ENCODE measurements around the gene NHLRC4. TPM values are rescaled to one million over a fixed set of nuclear protein-coding genes. Genes with fewer than 3 reads are reported as not detected.

The NHLRC4 gene
- total RNA-seq, 3 donors from 2014 or later, result 0.13 to 0.18 (median 0.16) TPM

Other genes starting within 250 kb of the NHLRC4 start
- 10 to 100 TPM; 34.1 to 40.4 (median 35.4) TPM for gene AXIN1, start 214.3 kb upstream of the NHLRC4 start, total RNA-seq
- 100 to 1,000 TPM; 124 to 136 (median 128) TPM for gene MRPL28, start 196.5 kb upstream of the NHLRC4 start, total RNA-seq
- 10 to 100 TPM; 33.4 to 39.1 (median 34.0) TPM for gene PGAP6, start 185.0 kb upstream of the NHLRC4 start, total RNA-seq
- 10 to 100 TPM; 46.1 to 78.9 (median 52.7) TPM for gene NME4, start 169.8 kb upstream of the NHLRC4 start, total RNA-seq
- 10 to 100 TPM; 16.9 to 19.1 (median 17.8) TPM for gene DECR2, start 165.1 kb upstream of the NHLRC4 start, total RNA-seq
- gene RAB11FIP3, start 141.4 kb upstream of the NHLRC4 start, total RNA-seq, result 10 to 100 TPM; 28.2 to 31.3 (median 28.8) TPM
- 100 to 1,000 TPM; 134 to 164 (median 153) TPM for gene CAPN15, start 39.3 kb upstream of the NHLRC4 start, total RNA-seq
- under 1 TPM; 0.08 to 0.11 (median 0.10) TPM for gene PRR35, start 6.6 kb upstream of the NHLRC4 start, total RNA-seq
- 10 to 100 TPM; 45.0 to 47.8 (median 46.1) TPM for gene PIGQ, start 3.0 kb downstream of the NHLRC4 start, total RNA-seq
- gene RAB40C, start 23.1 kb downstream of the NHLRC4 start, total RNA-seq, result 10 to 100 TPM; 13.4 to 15.7 (median 14.6) TPM
- gene WFIKKN1, start 64.0 kb downstream of the NHLRC4 start, total RNA-seq, result under 1 TPM; 0.40 to 0.71 (median 0.49) TPM
- 100 to 1,000 TPM; 132 to 174 (median 159) TPM for gene METTL26, start 69.3 kb downstream of the NHLRC4 start, total RNA-seq
- gene MCRIP2, start 74.8 kb downstream of the NHLRC4 start, total RNA-seq, result 100 to 1,000 TPM in 1 of 3 donors, 10 to 100 TPM in 2; 83.1 to 104 (median 88.2) TPM
- gene WDR90, start 82.4 kb downstream of the NHLRC4 start, total RNA-seq, result 100 to 1,000 TPM in 1 of 3 donors, 10 to 100 TPM in 2; 81.0 to 104 (median 87.8) TPM
- 100 to 1,000 TPM; 212 to 215 (median 212) TPM for gene RHOT2, start 101.1 kb downstream of the NHLRC4 start, total RNA-seq
- gene RHBDL1, start 108.7 kb downstream of the NHLRC4 start, total RNA-seq, result under 1 TPM; 0.52 to 0.71 (median 0.53) TPM
- gene STUB1, start 113.4 kb downstream of the NHLRC4 start, total RNA-seq, result 100 to 1,000 TPM; 117 to 136 (median 127) TPM
- 10 to 100 TPM; 77.0 to 90.4 (median 88.7) TPM for gene JMJD8, start 117.3 kb downstream of the NHLRC4 start, total RNA-seq
- gene WDR24, start 123.4 kb downstream of the NHLRC4 start, total RNA-seq, result 10 to 100 TPM; 28.2 to 32.4 (median 29.1) TPM
- gene FBXL16, start 138.8 kb downstream of the NHLRC4 start, total RNA-seq, result 1 to 10 TPM; 2.0 to 6.0 (median 4.8) TPM
- gene METRN, start 148.1 kb downstream of the NHLRC4 start, total RNA-seq, result 10 to 100 TPM; 23.8 to 34.7 (median 28.2) TPM
- 10 to 100 TPM; 66.0 to 75.0 (median 67.8) TPM for gene ANTKMT, start 154.1 kb downstream of the NHLRC4 start, total RNA-seq
- 1 to 10 TPM; 5.4 to 9.1 (median 7.0) TPM for gene CCDC78, start 159.4 kb downstream of the NHLRC4 start, total RNA-seq
- gene HAGHL, start 160.1 kb downstream of the NHLRC4 start, total RNA-seq, result 10 to 100 TPM in 2 of 3 donors, 1 to 10 TPM in 1; 8.8 to 13.0 (median 12.4) TPM
- gene CIAO3, start 174.0 kb downstream of the NHLRC4 start, total RNA-seq, result 10 to 100 TPM; 30.1 to 39.5 (median 34.8) TPM
- gene MSLN, start 193.7 kb downstream of the NHLRC4 start, total RNA-seq, result under 1 TPM in 1 of 3 donors, not detected in 2; 0.08 TPM
- gene RPUSD1, start 221.4 kb downstream of the NHLRC4 start, total RNA-seq, result 10 to 100 TPM; 72.3 to 99.0 (median 75.1) TPM
- gene CHTF18, start 221.6 kb downstream of the NHLRC4 start, total RNA-seq, result 100 to 1,000 TPM; 138 to 171 (median 161) TPM
- not detected for gene GNG13, start 233.7 kb downstream of the NHLRC4 start, total RNA-seq